UCSD-AML1 (cell line): ENCODE results near the gene SLAIN2.

Experiments used
- DNase-seq: peaks from one replicate; lab custom pipeline; 2025; ENCODE audit not compliant: unreplicated experiment; lab: John Stamatoyannopoulos, UW

The SLAIN2 gene

DNA sequence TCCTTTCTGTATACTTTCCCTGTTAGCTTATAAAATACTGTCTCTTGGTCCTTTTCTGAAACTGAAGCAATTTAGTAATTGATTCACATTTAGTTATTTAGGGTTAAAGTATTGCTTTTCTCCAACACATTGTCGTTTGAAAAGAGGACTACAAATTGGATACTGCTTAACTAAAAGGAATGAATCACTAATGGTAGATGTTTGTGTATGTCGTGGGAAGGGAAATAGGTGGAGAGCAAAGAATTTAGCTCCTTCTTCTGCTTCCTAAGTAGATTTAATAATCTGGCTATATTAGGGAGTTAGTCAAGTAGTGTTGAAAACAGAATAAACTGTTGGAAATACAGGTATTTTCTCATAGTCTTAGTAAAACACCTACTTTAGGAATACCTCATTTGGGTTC lies 27.9 kb downstream of the SLAIN2 start:
- DNase-seq: no peak

DNA sequence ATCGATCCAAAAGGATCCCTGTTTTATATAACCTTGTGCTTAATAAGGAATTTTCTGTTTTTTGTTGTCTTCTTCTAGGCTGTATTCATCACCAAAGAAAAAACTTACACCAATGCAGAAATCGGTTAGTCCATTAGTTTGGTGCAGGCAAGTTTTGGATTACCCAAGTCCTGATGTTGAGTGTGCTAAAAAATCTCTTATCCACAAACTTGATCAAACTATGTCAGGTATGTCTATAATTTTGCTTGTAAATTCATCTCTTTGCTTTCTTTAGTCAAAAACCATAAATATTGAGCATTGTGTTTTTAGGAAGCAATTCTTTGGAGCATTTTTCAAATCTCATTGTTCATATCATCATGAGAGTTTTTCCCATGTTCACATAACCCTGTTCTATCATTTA lies 28.4 kb downstream of the SLAIN2 start:
- DNase-seq: no peak

GRCh38 chr4:48370260-48371134 lies 29.2 kb downstream of the SLAIN2 start:
- no peak for DNase-seq

- no peak for DNase-seq
Measured at GRCh38 chr4:48372272-48372671, 30.9 kb downstream of the SLAIN2 start.

DNA sequence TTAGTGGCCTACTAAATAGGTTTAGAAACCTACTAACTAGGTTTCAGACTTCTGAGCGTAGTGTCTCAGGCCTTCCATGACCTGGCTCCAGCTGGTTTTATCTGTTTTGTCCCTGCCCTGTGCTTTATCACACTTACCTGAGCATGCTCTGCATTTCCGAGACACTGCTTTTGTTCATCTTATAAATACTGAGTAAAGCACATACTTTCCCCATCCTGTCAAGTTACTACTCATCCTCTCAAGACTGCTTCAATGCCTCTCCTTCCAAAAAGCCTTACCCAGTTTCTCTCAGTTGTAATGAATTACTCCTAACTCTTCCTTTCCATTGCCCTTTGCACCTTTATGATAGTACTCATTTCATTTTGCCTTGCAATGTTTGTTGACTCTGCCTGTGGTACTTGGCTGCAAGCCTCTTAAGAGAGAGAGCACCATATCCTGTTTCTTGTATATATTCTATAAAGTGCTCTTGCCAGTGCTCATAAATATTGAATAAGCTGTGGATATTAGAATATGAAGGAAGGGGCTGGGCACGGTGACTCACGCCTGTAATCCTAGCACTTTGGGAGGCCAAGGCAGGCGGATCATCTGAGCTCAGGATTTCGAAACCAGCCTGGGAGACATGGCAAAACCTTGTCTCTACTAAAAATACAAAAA lies 34.4 kb downstream of the SLAIN2 start:
- DNase-seq: no peak

GRCh38 chr4:48379587-48380180 lies 38.4 kb downstream of the SLAIN2 start:
- DNase-seq: no peak

DNA sequence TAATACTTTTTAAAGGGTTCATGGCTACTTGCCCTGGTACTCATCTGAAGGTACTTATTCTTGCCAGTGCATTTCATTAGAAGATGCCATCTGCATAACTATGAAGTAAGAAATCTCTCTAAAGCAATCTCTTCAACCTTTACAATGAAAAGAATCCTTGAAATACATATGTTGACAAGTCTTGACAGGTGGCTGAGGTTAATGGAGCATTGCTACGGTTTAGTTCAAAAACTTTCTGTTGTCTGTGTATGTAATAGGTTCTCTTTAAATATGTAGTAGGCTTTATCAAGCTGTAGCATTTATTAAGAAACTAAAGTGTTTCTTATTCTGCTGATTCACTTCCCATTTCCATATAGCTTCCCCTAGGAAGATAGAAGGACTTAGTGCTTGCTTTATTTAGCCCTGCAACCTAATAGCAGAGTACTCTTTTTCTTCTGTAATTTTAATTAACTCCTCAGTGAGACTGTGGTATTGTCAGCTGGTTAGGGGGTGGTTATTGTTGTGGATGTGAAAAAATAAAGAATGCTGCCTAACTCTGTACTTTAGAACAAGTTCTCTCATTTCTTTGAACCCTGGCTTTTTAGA lies 39.3 kb downstream of the SLAIN2 start:
- no peak for DNase-seq

DNA sequence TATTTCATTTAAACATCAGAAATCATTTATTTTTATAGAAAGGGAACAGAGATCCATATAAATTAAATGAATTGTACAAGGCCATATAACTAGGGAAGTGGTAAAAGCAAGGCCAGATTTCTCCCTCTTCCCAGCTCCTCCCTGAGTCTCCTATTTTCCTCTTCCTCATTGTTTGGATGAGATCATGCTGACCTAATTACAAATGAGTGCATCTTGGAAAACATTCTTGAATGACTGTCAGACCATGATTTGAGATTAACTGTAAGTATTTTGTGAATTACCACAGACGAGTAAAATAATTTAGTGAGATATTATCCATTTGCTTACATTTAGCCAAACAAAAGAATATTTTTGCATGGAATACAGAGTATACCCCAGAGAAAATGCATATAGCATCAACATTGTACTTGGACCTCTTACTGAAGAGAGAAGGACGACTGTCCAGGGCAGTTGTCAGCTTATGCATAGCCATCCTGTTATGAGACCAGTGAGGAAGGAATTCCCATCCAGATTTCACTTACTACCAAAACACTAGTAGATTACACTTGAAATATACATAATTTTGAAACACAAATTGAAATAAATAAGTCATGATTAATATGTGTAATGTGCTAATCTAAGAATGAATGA lies 47.3 kb downstream of the SLAIN2 start:
- no peak for DNase-seq

GRCh38 chr4:48396043-48396442 lies 54.7 kb downstream of the SLAIN2 start:
- DNase-seq: no peak

- no peak for DNase-seq
Measured at GRCh38 chr4:48400416-48400815, 59.1 kb downstream of the SLAIN2 start.

DNA sequence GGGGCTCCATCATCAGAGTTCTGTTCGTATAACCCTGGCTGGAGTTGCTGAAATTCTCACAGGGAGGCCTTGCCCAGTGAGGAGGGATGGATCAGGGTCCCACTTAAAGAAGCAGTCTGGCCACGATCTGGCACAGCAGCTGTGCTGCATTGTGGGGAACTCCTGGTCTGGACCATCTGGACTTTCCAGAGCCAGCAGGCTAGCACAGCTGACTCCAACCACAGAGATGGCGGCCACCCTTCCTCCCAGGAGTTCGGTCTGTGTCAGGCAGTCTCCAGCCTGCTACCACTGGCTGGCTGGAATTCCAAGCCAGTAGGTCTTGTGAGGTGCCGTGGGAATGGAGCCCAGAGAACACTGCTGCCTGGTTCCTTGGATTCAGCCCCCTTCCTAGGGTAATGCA lies 62.0 kb downstream of the SLAIN2 start:
- DNase-seq: no peak

DNA sequence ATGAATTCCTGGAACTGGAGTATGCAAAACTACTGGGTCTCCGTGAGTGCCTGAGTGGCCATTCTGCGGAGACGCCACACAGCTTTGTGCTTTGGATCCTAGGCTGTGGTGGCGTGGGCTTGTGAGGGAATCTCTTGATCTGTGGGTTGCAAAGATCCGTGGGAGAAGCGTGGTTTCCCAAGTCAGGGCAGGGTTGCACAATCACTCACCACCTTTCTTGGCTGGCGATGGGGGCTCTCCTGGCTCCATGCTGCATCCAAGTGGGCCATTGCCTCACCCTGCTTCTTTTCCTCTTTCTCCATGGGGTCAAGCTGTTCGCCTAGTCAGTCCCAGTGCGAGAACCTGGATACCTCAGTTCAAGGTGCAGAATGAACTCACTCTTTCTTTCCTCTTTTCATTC lies 62.5 kb downstream of the SLAIN2 start:
- no peak for DNase-seq

DNA sequence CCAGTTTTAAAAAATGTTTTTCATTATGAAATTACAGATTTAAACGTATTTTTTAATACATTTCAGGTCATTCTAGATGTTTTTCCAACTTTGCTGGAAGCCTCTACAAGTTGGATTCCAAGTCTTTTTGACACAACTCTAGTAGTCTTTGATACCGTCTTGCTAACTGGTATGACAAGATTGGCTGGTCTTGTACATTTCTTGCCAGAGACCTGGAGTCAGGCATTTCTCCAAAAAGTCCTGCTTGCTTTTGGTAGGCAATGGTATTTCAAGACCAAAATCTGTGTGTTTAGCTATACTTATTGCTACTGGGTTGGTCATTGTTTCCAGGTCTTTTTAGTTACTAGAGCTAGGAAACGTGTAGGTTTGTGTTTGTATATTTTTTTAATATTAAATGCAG lies 64.6 kb downstream of the SLAIN2 start:
- no peak for DNase-seq

- no peak for DNase-seq
Measured at GRCh38 chr4:48409203-48409602, 67.9 kb downstream of the SLAIN2 start.

GRCh38 chr4:48410812-48411211 lies 69.5 kb downstream of the SLAIN2 start:
- DNase-seq: no peak

DNA sequence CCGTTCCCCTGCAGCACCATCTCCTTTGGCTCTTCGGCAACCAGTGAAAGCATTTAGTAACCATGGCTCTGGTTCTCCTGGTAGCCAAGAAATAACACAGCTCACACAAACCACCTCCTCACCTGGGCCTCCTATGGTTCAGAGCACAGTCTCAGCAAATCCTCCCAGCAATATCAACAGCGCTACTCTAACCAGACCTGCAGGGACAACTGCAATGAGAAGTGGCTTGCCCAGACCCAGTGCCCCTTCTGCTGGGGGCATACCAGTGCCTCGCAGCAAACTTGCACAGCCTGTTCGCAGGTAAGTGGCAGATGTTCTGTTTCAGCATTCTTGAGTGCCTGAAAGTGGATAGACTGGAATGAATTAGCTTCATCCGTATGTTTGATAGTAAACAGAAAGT lies 78.8 kb downstream of the SLAIN2 start:
- no peak for DNase-seq

DNA sequence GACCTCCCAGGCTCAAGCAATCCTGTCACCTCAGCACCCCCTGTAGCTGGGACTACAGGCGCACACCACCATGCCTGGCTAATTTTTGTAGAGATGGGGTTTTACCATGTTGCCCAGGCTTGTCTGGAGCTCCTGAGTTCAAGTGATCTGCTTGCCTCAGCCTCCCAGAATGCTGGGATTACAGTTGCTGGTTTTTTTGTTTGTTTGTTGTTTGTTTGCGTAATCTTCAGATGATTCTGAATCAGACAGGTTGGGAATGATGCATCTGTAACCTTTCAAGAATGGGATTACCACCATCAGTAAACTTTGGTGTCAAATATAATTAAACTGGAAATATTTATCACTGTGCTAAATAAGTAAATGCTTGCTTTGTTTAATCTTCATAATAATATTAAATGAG lies 79.8 kb downstream of the SLAIN2 start:
- no peak for DNase-seq

GRCh38 chr4:48428926-48429325 lies 87.6 kb downstream of the SLAIN2 start:
- DNase-seq: no peak

- DNase-seq: no peak
Measured at GRCh38 chr4:48429709-48430474, 88.6 kb downstream of the SLAIN2 start.

- DNase-seq: no peak
Measured at GRCh38 chr4:48431401-48431800, 90.1 kb downstream of the SLAIN2 start.

GRCh38 chr4:48432017-48432416 lies 90.7 kb downstream of the SLAIN2 start:
- no peak for DNase-seq
